Smooth muscle cell of trachea (primary cell): ENCODE measurements around the gene TIAM2. TPM values are rescaled to one million over a fixed set of nuclear protein-coding genes. Genes with fewer than 3 reads are reported as not detected.

ENCODE experiments used
- total RNA-seq: library from RNA; depleted of rRNA; stranded (reverse); fragments of >200 nt; gene quantifications from 2 replicates; pipeline ENCODE4 v1.2.1, GENCODE V29; 2014

TIAM2 gene
- 20.0 and 33.7 TPM in 2 replicates for total RNA-seq

DNA sequence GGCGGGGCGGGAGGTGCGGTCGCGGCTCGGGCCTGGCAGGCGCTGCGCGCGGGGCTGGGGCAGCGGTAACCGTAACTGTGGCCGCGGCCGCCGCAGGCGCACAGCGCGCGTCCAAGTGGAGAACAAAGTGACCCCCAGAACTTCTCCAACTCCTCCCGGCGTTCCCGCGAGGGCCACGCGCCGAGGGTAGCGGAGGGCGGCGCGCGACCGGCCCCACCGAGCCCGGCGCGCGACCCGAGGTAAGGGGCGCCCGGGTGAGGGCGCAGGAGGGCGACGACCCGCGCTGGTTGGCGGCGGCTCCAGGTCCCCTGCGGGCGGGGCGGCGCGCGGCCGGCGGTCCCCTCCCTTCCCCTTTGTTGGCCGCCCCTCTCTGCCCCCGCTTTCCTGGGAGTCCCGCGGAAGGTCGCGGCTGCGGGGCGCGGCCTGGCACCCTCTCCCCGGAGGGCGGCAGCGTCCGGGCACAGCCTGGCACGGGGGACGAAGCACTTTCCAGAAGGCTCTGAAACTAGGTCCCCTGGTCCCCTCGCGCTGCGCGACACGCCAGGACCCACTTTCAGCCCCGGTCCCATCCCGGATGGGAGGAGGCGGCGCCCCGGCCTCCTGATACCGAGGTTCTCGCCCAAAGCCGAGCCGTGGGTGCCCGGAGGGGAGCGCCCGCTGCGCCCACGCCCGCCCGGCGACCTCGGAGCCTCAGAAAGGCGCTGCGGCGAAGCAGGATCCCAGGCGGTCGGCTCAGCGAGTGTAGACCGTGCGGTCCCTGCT is at the start of gene TIAM2:
Gene TIAM2 (plus strand): TSS at position 62 of the 762 bp plus-strand sequence. CDS start 133,909 bp downstream, outside the sequence.

DNA sequence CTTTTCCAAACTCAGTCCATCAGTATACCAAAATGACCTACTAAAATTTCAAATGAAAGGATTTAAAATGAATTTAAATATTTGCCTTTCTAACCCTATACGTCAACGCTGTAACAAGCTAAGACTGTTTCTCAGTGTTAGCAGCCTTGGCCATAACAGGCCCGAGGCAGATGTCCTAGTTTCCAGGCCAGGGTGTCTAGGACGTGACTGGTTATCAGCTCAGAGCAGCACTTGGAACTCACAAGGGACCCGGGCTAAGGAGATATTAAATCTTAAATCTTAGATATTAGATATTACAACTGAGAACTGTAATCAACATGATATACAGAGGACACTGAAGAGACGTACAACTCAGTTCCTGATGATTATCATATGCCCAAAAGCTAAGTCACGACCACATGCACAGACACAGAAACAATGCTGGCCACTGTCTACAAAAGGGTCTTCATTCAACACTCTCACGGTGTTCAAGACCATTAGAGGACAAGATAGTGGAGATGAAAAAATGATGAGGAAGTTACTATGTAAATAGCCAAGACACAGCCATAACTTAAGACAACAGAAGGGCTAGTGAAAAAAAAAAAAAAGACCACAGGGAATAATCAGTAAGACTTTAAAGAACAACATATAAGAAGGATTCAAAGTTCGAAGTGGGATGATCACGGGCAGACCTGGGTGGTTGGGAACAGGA is 268.4 kb downstream of the TIAM2 start, which contains the start of gene CLDN20:
Gene CLDN20 (plus strand): TSS at position 641 of the 691 bp plus-strand sequence. CDS start 11,707 bp downstream, outside the sequence.

